Measurements from ENCODE around the gene SLC2A13. TPM values are rescaled to one million over a fixed set of nuclear protein-coding genes. Genes with fewer than 3 reads are reported as not detected.
"Not testable (repeated sequence)": the region's sequence is repeated elsewhere in the genome, so short reads cannot be mapped to it uniquely, and the experiment has no call there.

The SLC2A13 gene
- total and polyA plus RNA-seq, 2 donors from 2014 or later, result 3.9 to 18.6 TPM

DNA sequence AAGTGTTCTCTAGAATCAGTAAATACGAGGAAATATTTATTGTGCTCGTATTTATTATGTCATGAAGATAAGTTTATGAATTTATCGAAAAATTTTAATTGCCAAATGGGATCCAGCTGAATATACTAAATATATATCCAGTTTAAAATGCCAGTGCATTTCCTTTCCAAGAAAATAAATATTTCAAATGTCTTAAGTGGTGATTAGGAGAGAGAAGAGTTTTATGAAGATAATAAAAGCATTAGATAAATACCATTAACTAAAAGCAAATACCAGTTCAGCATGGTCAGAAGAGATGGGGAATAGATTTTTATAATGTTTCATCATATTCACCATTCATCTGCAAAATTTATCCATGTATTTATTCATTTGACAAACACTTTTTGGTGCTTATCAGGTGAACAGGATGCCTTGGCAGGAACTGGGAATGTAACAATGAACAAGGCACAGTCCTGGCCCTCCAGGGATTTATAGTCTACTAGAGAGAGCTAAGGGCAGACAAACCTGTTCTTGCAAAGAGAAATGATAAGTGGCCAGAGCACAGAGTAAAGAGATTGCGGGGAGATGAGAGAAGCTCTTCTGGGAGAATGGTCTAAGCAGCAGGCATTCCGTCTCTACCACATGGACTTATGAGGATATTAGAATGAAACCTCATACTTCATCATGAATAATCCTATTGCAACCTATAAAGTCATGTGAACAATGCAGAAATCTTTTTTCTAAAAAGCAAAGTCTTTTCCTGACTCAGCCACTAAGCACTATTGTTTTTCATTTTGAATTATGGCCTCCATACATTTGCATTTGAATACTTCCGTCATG is 342.6 kb downstream of the SLC2A13 start:
- H3K36me3 ChIP-seq (ENCODE audit: control insufficient read depth in 2 of 3, insufficient read depth in 3 of 3, low read length in 3 of 3), result peaks cover 0 to 4% (median 0%) of the 10 kb centered on the region in 3 donors
- no peaks in the 10 kb centered on the region for H3K9me3 ChIP-seq (ENCODE audit: control insufficient read depth in 2 of 3, insufficient read depth in 1 of 3, low read length in 3 of 3)
- TF ChIP-seq, protein P1, sequence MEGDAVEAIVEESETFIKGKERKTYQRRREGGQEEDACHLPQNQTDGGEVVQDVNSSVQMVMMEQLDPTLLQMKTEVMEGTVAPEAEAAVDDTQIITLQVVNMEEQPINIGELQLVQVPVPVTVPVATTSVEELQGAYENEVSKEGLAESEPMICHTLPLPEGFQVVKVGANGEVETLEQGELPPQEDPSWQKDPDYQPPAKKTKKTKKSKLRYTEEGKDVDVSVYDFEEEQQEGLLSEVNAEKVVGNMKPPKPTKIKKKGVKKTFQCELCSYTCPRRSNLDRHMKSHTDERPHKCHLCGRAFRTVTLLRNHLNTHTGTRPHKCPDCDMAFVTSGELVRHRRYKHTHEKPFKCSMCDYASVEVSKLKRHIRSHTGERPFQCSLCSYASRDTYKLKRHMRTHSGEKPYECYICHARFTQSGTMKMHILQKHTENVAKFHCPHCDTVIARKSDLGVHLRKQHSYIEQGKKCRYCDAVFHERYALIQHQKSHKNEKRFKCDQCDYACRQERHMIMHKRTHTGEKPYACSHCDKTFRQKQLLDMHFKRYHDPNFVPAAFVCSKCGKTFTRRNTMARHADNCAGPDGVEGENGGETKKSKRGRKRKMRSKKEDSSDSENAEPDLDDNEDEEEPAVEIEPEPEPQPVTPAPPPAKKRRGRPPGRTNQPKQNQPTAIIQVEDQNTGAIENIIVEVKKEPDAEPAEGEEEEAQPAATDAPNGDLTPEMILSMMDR (IDR thresholded peaks at IDR 0.05; ENCODE audit: borderline replicate concordance, extremely low read depth, insufficient read depth), result no peak
- H3K27me3 ChIP-seq (ENCODE audit: control insufficient read depth, insufficient read depth, low read length), result no peaks in the 10 kb centered on the region
- no peak overlapping the region for H3K4me3 ChIP-seq (ENCODE audit: low read length in 3 of 3)
- intact Hi-C loops (cut with DNase I), result loop anchor here (10.0 kb wide), 1 partner anchor 232 kb away; no protein-coding TSS in a partner anchor
- no peak overlapping the region for H3K9ac ChIP-seq (ENCODE audit: low read length in 3 of 3)
- no peak overlapping the region for H3K27ac ChIP-seq (ENCODE audit: low read depth in 2 of 2, low read length in 2 of 2)
- H3K4me1 ChIP-seq (ENCODE audit: control insufficient read depth in 2 of 3, insufficient read depth in 2 of 3, low read depth in 1 of 3, low read length in 3 of 3), result no peaks in the 10 kb centered on the region
- DNase-seq (no peak), FAIRE-seq (no peak)

DNA sequence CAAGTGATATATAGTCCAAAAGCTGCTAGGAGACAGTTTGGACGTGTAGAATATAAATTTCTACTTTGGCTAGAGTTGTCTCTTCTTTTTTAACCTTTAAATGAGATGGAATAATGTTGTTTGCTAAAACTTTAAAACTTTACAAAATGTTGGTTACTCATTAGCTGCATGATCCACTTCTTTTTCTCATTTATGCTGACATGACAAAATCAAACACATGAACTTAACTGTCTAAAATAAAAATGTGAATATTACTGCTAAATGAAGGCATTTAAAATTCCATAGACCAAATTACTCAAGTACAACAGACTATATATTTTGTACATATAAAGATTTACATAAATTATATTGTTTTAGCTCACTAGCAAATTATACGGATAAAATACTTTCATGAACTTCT is 350.4 kb downstream of the SLC2A13 start:
- Histone ChIP-seq H3K27ac (ENCODE audit: low read depth in 2 of 2, low read length in 2 of 2) (no peak overlapping the region), H3K9me3 (ENCODE audit: control insufficient read depth in 2 of 3, insufficient read depth in 1 of 3, low read length in 3 of 3) (no peaks in the 10 kb centered on the region), H3K36me3 (ENCODE audit: control insufficient read depth in 2 of 3, insufficient read depth in 3 of 3, low read length in 3 of 3) (no peaks in the 10 kb centered on the region), H3K4me3 (ENCODE audit: low read length in 3 of 3) (no peak overlapping the region), H3K27me3 (ENCODE audit: control insufficient read depth, insufficient read depth, low read length) (no peaks in the 10 kb centered on the region), H3K9ac (ENCODE audit: low read length in 3 of 3) (no peak overlapping the region), H3K4me1 (ENCODE audit: control insufficient read depth in 2 of 3, insufficient read depth in 2 of 3, low read depth in 1 of 3, low read length in 3 of 3) (no peaks in the 10 kb centered on the region)
- TF ChIP-seq, protein P1 (IDR thresholded peaks at IDR 0.05; ENCODE audit: borderline replicate concordance, extremely low read depth, insufficient read depth), result no peak
- DNase-seq (no peak), FAIRE-seq (no peak)
- intact Hi-C loops (cut with DNase I), result no loop called here

DNA sequence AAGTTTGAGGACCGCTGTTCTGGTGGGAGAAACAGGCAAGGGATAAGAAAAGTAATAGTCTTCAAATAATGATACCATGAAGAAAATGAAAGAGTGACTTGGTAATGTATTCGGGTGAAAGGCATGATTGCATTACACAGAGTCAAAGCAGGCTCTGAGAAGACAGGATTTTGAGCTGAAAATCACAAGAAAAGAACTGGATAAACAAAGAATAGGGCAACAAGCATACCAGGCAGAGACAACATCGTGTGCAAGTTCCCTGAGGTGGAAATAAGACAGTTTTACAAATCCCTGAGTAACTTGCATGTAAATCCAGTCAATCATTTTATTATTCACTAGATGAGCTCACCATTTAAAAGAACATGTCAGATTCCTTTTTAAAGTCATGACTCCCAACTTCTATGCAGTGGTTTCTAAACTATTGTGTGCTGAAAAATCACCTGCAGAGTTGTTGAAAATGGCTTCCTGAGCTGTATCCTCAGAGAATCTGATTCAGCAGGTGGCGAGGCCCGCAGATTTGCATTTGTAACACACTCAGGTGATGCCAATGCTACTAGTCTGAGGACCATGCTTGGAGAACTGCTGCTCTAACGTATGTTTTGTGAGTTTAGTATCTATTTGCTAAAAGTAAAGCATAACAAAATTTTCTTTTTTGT is 353.3 kb downstream of the SLC2A13 start:
- Histone ChIP-seq H3K27ac (ENCODE audit: low read depth in 2 of 2, low read length in 2 of 2) (no peak overlapping the region), H3K4me3 (ENCODE audit: low read length in 3 of 3) (no peak overlapping the region), H3K27me3 (ENCODE audit: control insufficient read depth, insufficient read depth, low read length) (no peaks in the 10 kb centered on the region), H3K9ac (ENCODE audit: low read length in 3 of 3) (no peak overlapping the region), H3K9me3 (ENCODE audit: control insufficient read depth in 2 of 3, insufficient read depth in 1 of 3, low read length in 3 of 3) (no peaks in the 10 kb centered on the region), H3K36me3 (ENCODE audit: control insufficient read depth in 2 of 3, insufficient read depth in 3 of 3, low read length in 3 of 3) (no peaks in the 10 kb centered on the region), H3K4me1 (ENCODE audit: control insufficient read depth in 2 of 3, insufficient read depth in 2 of 3, low read depth in 1 of 3, low read length in 3 of 3) (no peaks in the 10 kb centered on the region)
- intact Hi-C loops (cut with DNase I), result no loop called here
- FAIRE-seq, result no peak
- TF ChIP-seq, protein P1 (IDR thresholded peaks at IDR 0.05; ENCODE audit: borderline replicate concordance, extremely low read depth, insufficient read depth), result no peak
- no peak for DNase-seq

DNA sequence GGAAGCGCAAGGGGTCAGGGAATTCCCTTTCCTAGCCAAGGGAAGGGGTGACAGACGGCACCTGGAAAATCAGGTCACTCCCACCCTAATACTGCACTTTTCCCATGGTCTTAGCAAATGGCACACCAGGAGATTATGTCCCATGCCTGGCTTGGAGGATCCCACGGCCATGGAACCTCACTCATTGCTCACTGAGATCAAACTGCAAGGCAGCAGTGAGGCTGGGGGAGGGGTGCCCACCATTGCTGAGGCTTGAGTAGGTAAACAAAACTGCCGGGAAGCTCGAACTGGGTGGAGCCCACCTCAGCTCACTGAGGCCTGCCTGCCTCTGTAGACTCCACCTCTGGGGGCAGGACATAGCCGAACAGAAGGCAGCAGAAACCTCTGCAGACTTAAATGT is 359.7 kb downstream of the SLC2A13 start:
- H3K9me3 ChIP-seq (ENCODE audit: control insufficient read depth in 2 of 3, insufficient read depth in 1 of 3, low read length in 3 of 3); H3K27ac ChIP-seq (ENCODE audit: low read depth in 2 of 2, low read length in 2 of 2); H3K4me1 ChIP-seq (ENCODE audit: control insufficient read depth in 2 of 3, insufficient read depth in 2 of 3, low read depth in 1 of 3, low read length in 3 of 3); intact Hi-C loops (cut with DNase I); H3K36me3 ChIP-seq (ENCODE audit: control insufficient read depth in 2 of 3, insufficient read depth in 3 of 3, low read length in 3 of 3); H3K27me3 ChIP-seq (ENCODE audit: control insufficient read depth, insufficient read depth, low read length); H3K4me3 ChIP-seq (ENCODE audit: low read length in 3 of 3); H3K9ac ChIP-seq (ENCODE audit: low read length in 3 of 3); FAIRE-seq: not testable (repeated sequence)
- peak in 1 of 5 donors; percentile 22 for DNase-seq
